DMS 273 treated with DMSO at 0.1 percent for 48 hours (cell line): ENCODE measurements around the gene INPP5J.

Source experiments
- DNase-seq: peaks from one replicate; lab custom pipeline; 2025; lab: John Stamatoyannopoulos, UW

The INPP5J gene

GRCh38 chr22:31126128-31126868 is 3.5 kb downstream of the INPP5J start:
- DNase-seq = no peak

DNA sequence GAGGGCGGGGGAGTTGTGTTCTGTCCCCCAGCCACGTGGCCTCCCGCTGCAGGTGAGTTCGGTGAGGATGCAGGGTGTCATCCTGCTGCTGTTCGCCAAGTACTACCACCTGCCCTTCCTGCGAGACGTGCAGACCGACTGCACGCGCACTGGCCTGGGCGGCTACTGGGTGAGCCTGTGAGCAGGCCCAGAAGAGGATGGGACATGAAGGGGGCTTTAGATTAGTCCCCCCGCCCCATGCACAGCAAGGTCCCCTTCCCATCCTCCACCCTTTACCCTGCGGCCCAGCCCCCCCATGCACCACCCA is 4.1 kb downstream of the INPP5J start:
- DNase-seq = no peak

DNA sequence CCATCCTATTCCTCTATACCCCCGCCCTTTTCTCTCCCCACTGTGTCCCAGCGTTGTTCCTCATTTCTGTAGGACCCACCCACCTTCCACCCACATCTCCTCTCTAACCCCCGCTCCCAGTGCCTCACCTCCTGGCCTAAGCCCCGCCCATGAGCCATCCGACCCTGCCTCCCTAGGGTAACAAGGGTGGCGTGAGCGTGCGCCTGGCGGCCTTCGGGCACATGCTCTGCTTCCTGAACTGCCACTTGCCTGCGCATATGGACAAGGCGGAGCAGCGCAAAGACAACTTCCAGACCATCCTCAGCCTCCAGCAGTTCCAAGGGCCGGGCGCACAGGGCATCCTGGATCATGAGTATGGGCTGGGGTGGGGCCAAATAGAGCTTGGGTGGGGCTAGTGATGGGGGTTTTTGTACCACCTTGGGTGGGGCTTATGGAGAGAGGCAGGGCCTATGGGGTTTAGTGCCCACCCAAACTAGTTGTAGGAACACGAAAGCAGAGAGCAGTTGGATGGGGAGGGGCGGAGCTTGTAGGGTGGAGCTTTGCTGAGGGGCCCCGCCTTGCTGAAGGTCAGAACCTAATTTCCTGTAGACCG is 4.5 kb downstream of the INPP5J start:
- no peak for DNase-seq

- no peak for DNase-seq
Observed at GRCh38 chr22:31128156-31128555, 5.4 kb downstream of the INPP5J start.

GRCh38 chr22:31130873-31131272 is 8.1 kb downstream of the INPP5J start:
- peak; percentile 28 for DNase-seq

DNA sequence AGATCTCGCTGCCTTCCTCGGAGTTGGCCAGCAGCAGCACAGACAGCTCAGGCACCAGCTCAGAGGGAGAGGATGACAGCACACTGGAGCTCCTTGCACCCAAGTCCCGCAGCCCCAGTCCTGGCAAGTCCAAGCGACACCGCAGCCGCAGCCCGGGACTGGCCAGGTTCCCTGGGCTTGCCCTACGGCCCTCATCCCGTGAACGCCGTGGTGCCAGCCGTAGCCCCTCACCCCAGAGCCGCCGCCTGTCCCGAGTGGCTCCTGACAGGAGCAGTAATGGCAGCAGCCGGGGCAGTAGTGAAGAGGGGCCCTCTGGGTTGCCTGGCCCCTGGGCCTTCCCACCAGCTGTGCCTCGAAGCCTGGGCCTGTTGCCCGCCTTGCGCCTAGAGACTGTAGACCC is 11.1 kb downstream of the INPP5J start:
- DNase-seq = no peak

GRCh38 chr22:31134688-31135087 is 11.9 kb downstream of the INPP5J start:
- DNase-seq = no peak

DNA sequence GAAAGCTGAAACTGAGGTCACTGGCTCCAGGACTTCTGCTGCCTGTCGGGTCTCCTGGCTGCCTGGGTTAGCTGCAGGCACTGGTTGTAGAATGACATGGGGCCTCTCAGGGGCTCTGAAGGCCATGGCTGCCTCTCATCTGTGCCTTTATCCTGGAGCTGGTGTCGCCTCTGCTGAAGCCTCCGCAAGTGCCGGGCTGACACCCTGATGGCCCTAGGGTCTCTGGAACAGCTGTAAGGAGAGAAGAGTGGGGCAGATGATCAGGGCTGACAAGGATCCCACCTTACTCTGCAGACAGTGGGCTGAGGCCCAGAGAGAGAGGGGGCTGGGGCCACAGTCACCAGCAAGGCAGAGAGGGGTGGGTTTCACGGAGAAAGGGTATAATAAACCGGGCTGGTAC is 12.9 kb downstream of the INPP5J start:
- no peak for DNase-seq

- no peak for DNase-seq
Observed at GRCh38 chr22:31136155-31136554, 13.4 kb downstream of the INPP5J start.

GRCh38 chr22:31136711-31137110 is 13.9 kb downstream of the INPP5J start:
- no peak for DNase-seq

DNA sequence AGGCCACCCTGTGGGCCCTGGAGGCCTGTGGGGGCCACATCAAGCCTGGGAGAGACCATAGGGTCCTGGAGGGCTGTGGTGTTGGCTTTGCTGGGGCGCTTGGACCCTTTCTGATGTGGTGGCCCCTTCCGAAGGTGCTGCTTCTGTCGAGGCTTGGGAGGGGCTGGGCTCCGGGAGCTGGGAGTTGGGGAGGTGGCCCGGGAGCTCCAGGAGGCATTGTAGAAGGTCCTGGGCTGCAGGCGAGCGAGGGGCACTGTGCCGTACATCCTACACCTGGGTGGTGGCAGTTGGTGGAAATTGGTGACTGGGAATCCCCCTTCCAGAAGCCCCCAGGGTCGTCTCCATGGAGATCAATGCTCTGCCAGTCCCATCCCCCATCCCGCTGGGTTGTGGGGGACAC is 15.0 kb downstream of the INPP5J start:
- no peak for DNase-seq

- DNase-seq = no peak
Observed at GRCh38 chr22:31138126-31138525, 15.4 kb downstream of the INPP5J start.

GRCh38 chr22:31139066-31139465 is 16.3 kb downstream of the INPP5J start:
- no peak for DNase-seq

- DNase-seq = peak; percentile 83
Observed at GRCh38 chr22:31139866-31140716, 17.3 kb downstream of the INPP5J start, which contains the start of gene PLA2G3. PLA2G3 (minus strand) TSS chr22:31140508; CDS start chr22:31140354, 154 bp downstream.

DNA sequence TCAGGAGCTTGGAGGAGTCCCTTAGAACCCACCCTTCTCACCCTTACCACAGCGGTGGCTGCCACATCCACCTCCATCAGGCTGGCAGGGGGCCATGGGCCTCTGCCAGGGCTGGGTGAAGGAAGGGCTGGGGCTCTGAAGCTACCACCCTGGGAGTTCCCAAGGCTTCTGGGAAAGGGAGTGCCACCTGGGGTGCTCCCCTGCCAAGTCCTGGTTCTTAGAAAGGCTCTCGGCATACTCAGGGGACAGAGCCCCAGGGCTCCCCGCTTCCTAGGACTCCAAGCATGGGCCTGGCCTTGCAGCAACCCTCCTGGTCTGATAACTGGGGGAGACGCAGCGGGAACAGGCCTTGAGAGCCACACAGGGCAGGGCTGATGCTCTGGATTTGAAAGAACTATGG is 18.0 kb downstream of the INPP5J start:
- no peak for DNase-seq

DNA sequence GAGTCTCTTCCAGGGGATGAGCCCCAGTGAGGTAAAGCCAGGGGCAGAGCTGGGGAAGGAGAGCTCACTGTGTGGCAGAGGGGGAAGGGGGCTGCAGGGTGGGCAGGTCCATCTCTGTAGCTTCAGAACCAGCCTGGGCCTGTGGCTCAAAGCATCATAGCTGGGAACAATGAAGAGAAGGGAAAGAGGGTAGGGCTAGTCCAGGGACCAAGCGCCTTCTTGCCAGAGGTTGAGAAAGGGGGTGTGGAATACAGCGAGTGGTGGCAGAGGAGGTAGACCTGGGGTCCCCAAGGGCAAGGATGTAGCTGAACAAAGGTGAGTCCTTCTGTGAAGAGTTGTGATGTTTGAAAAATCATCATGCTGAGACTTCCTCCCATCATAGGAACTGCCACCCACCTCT is 18.8 kb downstream of the INPP5J start:
- no peak for DNase-seq

DNA sequence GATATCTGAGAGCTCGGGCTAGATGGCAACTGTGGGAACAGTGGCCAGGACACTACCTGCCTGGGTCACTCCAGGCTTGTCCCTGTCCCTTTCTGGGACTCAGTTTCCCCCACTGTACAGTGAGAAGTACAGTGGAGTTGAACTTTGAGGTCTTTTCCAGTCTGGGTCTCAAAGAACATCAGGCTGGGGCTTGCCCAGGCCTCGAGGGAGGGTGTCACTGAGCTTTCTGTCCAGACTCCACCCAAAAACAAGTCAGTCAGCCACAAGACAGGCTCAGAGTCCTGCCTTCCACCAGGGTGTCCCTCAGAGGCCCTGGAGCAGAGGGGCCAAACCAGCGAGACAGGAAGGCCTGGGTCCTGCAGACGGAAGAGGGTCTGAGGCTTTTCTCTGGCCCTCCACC is 19.5 kb downstream of the INPP5J start:
- DNase-seq = no peak

- DNase-seq = no peak
Observed at GRCh38 chr22:31143038-31143437, 20.3 kb downstream of the INPP5J start.

GRCh38 chr22:31143537-31143936 is 20.8 kb downstream of the INPP5J start:
- DNase-seq = no peak

DNA sequence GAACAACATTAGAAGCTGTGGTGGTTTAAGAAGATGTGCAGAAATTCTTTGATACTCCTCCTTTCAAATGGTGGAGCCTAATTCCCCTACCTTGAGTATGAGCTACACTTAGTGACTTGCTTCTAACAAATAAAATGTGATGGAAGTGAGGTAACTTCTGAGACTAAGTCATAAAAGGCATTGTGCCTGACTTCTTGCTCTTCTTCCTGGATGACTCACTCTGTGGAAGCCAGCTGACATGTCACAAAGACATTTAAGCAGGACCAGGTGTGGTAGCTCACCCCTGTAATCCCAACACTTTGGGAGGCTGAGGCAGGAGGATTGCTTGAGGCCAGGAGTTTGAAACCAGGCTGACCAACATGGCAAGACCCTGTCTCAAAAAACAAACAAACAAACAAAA is 21.5 kb downstream of the INPP5J start:
- DNase-seq = no peak

GRCh38 chr22:31148488-31148887 is 25.7 kb downstream of the INPP5J start:
- DNase-seq = no peak

DNA sequence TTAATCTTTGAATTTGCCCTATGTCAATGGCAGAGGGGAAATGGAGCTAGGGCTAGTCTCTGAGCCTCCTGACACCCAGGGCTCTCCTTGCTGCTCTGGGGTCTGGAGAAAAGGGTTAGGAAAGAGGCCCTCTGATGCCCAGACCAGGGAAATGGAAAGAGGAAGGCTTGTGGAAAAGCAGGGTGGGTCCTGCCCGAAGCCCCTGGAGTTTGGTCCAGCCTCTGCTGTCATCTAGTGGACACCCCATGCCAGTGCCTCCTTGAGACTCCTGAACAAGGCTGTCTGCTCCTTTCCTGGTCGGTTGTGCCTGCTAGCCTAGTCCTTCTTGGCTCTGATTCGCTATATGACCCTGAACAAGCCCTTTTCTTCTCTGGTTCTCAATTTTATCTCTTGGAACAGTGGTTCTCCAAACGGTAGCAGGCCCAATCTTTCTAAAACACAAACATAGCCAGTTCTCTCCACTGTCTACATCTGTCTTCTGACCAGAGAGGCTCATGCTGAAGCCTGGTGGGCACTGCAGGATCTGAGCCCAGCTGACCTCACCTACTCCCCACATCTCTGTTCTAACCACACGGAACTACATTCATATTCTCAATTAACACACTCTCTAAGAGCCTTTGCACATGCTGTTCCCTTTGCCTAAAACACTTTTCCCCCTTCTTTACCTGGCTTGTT is 26.3 kb downstream of the INPP5J start:
- DNase-seq = peak; percentile 47

DNA sequence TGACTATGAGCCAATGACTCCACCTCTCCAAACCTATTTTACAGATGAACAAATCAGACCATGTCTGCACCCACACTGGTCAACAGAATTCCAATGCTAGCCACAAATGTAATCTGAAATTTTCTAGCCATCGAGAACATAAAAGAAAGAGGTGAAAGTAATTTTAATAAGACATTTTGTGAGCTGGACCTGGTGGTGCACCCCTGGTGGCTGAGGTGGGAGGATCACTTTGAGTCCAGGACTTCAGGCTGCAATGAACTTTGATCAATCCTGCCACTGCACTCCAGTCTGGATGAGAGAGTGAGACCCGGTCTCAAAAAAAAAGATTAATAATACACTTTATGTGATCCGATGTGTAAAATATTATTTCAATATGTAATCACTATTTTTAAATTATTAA is 27.8 kb downstream of the INPP5J start:
- no peak for DNase-seq
